H1 (cell line): Measurements from ENCODE around the gene E2F1. TPM values are rescaled to one million over a fixed set of nuclear protein-coding genes. Genes with fewer than 3 reads are reported as not detected.

Source experiments
- CTCF ChIA-PET: fragments of 300-600 bp; sonication (Branson Sonifier 250); formaldehyde crosslinking; loops from one replicate; lab custom pipeline; 2021; ENCODE audit not compliant: partially characterized antibody; lab: Charles Lee
- POLR2A ChIA-PET: fragments of 300-600 bp; sonication (Branson Sonifier 250); formaldehyde crosslinking; loops from one replicate; lab custom pipeline; 2021; ENCODE audit warnings: inconsistent platforms; ENCODE audit not compliant: partially characterized antibody; lab: Charles Lee
- DNase-seq, 2 experiments: peaks; one replicate each; pipeline versions ENCODE4 v3.0.0 to v3.0.0-alpha.2; 2010 to 2022; ENCODE audit warnings: low spot score in 2 of 2, low read depth in 1 of 2, mixed read lengths in 1 of 2
- FAIRE-seq: peaks from 2 replicates; lab custom pipeline; 2011; peaks lifted over from hg19 to GRCh38; lab: Jason Lieb, UNC
- H2AFZ ChIP-seq: 2 replicates; pipeline ENCODE4 v1.8.1; 2012; ENCODE audit warnings: low read length, inconsistent platforms
- H2AK5ac ChIP-seq: 2 replicates; pipeline ENCODE4 v1.6.1; 2013; ENCODE audit warnings: low read depth, low read length
- H2BK120ac ChIP-seq: replicated peaks from 2 replicates; pipeline ENCODE3; 2013; ENCODE audit warnings: low read depth, low read length, inconsistent platforms
- H2BK12ac ChIP-seq: 2 replicates; pipeline ENCODE4 v1.6.1; 2013; ENCODE audit warnings: low read depth, low read length
- H2BK15ac ChIP-seq: 2 replicates; pipeline ENCODE4 v1.6.1; 2013; ENCODE audit warnings: low read length
- H2BK20ac ChIP-seq: 2 replicates; pipeline ENCODE4 v1.6.1; 2013; ENCODE audit warnings: low read length
- H2BK5ac ChIP-seq: 2 replicates; pipeline ENCODE4 v1.6.1; 2013; ENCODE audit warnings: low read depth, low read length
- H3K14ac ChIP-seq: 2 replicates; pipeline ENCODE4 v1.6.1; 2013; ENCODE audit warnings: inconsistent platforms; ENCODE audit not compliant: insufficient read length
- H3K18ac ChIP-seq: 2 replicates; pipeline ENCODE4 v1.6.1; 2013; ENCODE audit warnings: low read length; ENCODE audit errors: extremely low read depth
- H3K23ac ChIP-seq: 2 replicates; pipeline ENCODE4 v1.6.1; 2013; ENCODE audit warnings: inconsistent platforms; ENCODE audit not compliant: insufficient read length
- H3K23me2 ChIP-seq: 2 replicates; pipeline ENCODE4 v1.6.1; 2013; ENCODE audit warnings: low read depth, low read length
- H3K27ac ChIP-seq: 2 replicates; pipeline ENCODE4 v1.6.1; 2011; ENCODE audit warnings: low read depth, low read length, inconsistent platforms
- H3K27me3 ChIP-seq, 4 experiments: replicated peaks in 1 of 4; 1 replicate in 1 of 4; 2 replicates in 3 of 4; pipeline versions ENCODE4 v1.6.1 to v1.8.1; 2011 to 2013; ENCODE audit warnings: low read length in 3 of 4, mild to moderate bottlenecking in 3 of 4, inconsistent platforms in 2 of 4, mixed read lengths in 2 of 4, moderate library complexity in 1 of 4; ENCODE audit not compliant: control insufficient read depth in 3 of 4, insufficient read depth in 3 of 4; ENCODE audit errors: extremely low read depth in 1 of 4
- H3K36me3 ChIP-seq, 4 experiments: 2 replicates each; pipeline versions ENCODE4 v1.6.1 to v1.8.1; 2011 to 2013; ENCODE audit warnings: mild to moderate bottlenecking in 4 of 4, low read length in 3 of 4, moderate library complexity in 2 of 4, control low read depth in 1 of 4, inconsistent platforms in 1 of 4; ENCODE audit not compliant: insufficient read depth in 4 of 4, control insufficient read depth in 2 of 4
- H3K4ac ChIP-seq: replicated peaks from 2 replicates; pipeline ENCODE3; 2013; ENCODE audit warnings: low read length, low read depth, mixed read lengths, inconsistent platforms; ENCODE audit not compliant: insufficient read length
- H3K4me1 ChIP-seq, 4 experiments: replicated peaks in 1 of 4; 1 replicate in 1 of 4; 2 replicates in 3 of 4; pipeline versions ENCODE4 v1.6.1 to v1.8.1; 2011 to 2013; ENCODE audit warnings: low read length in 3 of 4, inconsistent platforms in 2 of 4, mixed read lengths in 1 of 4; ENCODE audit not compliant: insufficient read depth in 4 of 4, control insufficient read depth in 3 of 4
- H3K4me2 ChIP-seq, 2 experiments: 2 replicates each; pipeline versions ENCODE4 v1.6.1 to v1.8.1; 2011 to 2013; ENCODE audit warnings: low read depth in 2 of 2, low read length in 2 of 2, control low read depth in 1 of 2, inconsistent platforms in 1 of 2, mild to moderate bottlenecking in 1 of 2; ENCODE audit not compliant: insufficient read depth in 1 of 2
- H3K4me3 ChIP-seq, 4 experiments: fragments of 200-600, 300-600 bp in 1 of 4; sonication (generic), shearing (Covaris generic), sonication (Bioruptor Twin) in 1 of 4; 2 replicates each; pipeline versions ENCODE4 v1.5.1 to v1.8.1; 2011 to 2016; ENCODE audit warnings: low read length in 4 of 4, low read depth in 3 of 4, control low read depth in 2 of 4, inconsistent platforms in 2 of 4, mild to moderate bottlenecking in 2 of 4, mixed read lengths in 1 of 4, moderate library complexity in 1 of 4; ENCODE audit not compliant: insufficient read depth in 2 of 4; ENCODE audit errors: extremely low read depth in 1 of 4
- H3K56ac ChIP-seq: replicated peaks from 2 replicates; pipeline ENCODE3; 2013; ENCODE audit warnings: low read depth, mild to moderate bottlenecking, mixed read lengths, low read length, inconsistent platforms; ENCODE audit not compliant: insufficient read length
- H3K79me1 ChIP-seq: 2 replicates; pipeline ENCODE4 v1.6.1; 2013; ENCODE audit warnings: low read depth, low read length, control low read depth
- H3K79me2 ChIP-seq, 2 experiments: 2 replicates each; pipeline versions ENCODE4 v1.6.1 to v1.8.1; 2012 to 2013; ENCODE audit warnings: low read length in 2 of 2, mild to moderate bottlenecking in 2 of 2, inconsistent platforms in 1 of 2; ENCODE audit not compliant: insufficient read depth in 2 of 2, control insufficient read depth in 1 of 2
- H3K9ac ChIP-seq, 4 experiments: replicated peaks in 1 of 4; 1 replicate in 1 of 4; 2 replicates in 3 of 4; pipeline versions ENCODE4 v1.6.1 to v1.8.1; 2011 to 2013; ENCODE audit warnings: low read depth in 3 of 4, low read length in 3 of 4, control low read depth in 2 of 4, mild to moderate bottlenecking in 2 of 4, moderate library complexity in 2 of 4, inconsistent platforms in 1 of 4; ENCODE audit errors: extremely low read depth in 1 of 4
- H3K9me3 ChIP-seq, 2 experiments: 2 replicates each; pipeline versions ENCODE4 v1.6.1 to v1.8.1; 2012 to 2013; ENCODE audit warnings: mild to moderate bottlenecking in 2 of 2, moderate library complexity in 2 of 2, control low read depth in 1 of 2, inconsistent platforms in 1 of 2, low read depth in 1 of 2, low read length in 1 of 2, mixed read lengths in 1 of 2; ENCODE audit not compliant: insufficient read depth in 2 of 2
- H4K20me1 ChIP-seq, 2 experiments: replicated peaks in 1 of 2; 2 replicates each; pipeline versions ENCODE3 to v1.8.1; 2011 to 2013; ENCODE audit warnings: inconsistent platforms in 2 of 2, low read length in 2 of 2, mild to moderate bottlenecking in 1 of 2; ENCODE audit not compliant: insufficient read depth in 2 of 2, control insufficient read depth in 1 of 2
- H4K5ac ChIP-seq: 2 replicates; pipeline ENCODE4 v1.6.1; 2013; ENCODE audit warnings: low read length, low read depth, mixed read lengths, inconsistent platforms; ENCODE audit not compliant: insufficient read length
- H4K8ac ChIP-seq: 2 replicates; pipeline ENCODE4 v1.8.0; 2013; ENCODE audit warnings: mild to moderate bottlenecking, moderate library complexity, low read length, inconsistent platforms; ENCODE audit not compliant: insufficient read depth; ENCODE audit errors: extremely low read depth
- H4K91ac ChIP-seq: replicated peaks from 2 replicates; pipeline ENCODE3; 2013; ENCODE audit warnings: low read length, mixed read lengths, inconsistent platforms; ENCODE audit not compliant: insufficient read length
- CEBPB ChIP-seq: IDR thresholded peaks from 2 replicates; pipeline ENCODE4 v1.6.1; 2012; ENCODE audit warnings: low read depth, low read length
- CHD1 ChIP-seq: IDR thresholded peaks from 2 replicates; pipeline ENCODE4 v1.6.1; 2012; ENCODE audit warnings: low read depth, low read length, improper control_type of control experiment
- CREB1 ChIP-seq: IDR thresholded peaks from 2 replicates; pipeline ENCODE4 v1.6.1; 2012; ENCODE audit warnings: inconsistent platforms
- E2F6 ChIP-seq: IDR thresholded peaks from 2 replicates; pipeline ENCODE4 v1.6.1; 2012; ENCODE audit warnings: inconsistent platforms
- FOSL1 ChIP-seq: IDR thresholded peaks from 2 replicates; pipeline ENCODE4 v1.6.1; 2011; ENCODE audit warnings: mild to moderate bottlenecking, low read depth, low read length, moderate library complexity; ENCODE audit not compliant: insufficient read depth
- JUND ChIP-seq: IDR thresholded peaks from 2 replicates; pipeline ENCODE4 v1.6.1; 2011; ENCODE audit warnings: mild to moderate bottlenecking, improper control_type of control experiment, low read length
- RXRA ChIP-seq: IDR thresholded peaks from 2 replicates; pipeline ENCODE4 v1.6.1; 2011; ENCODE audit warnings: low read depth, mild to moderate bottlenecking, low read length, moderate library complexity; ENCODE audit not compliant: insufficient read depth
- TCF12 ChIP-seq: IDR thresholded peaks from 2 replicates; pipeline ENCODE4 v1.6.1; 2011; ENCODE audit warnings: low read depth, mild to moderate bottlenecking, low read length
- WGBS, 2 experiments: shearing (Covaris generic) in 1 of 2; methylation state at CpG; one replicate each; pipeline versions ENCODE4 v1.1.6 to v1.1.7; 2013 to 2015; ENCODE audit warnings: low lambda C conversion rate in 2 of 2, mixed read lengths in 2 of 2, inconsistent platforms in 1 of 2, low coverage in 1 of 2, missing lambda C conversion rate in 1 of 2; ENCODE audit not compliant: insufficient replicate concordance in 2 of 2, insufficient coverage in 1 of 2, insufficient read length in 1 of 2; ENCODE audit errors: extremely low coverage in 1 of 2, missing lambda C conversion rate in 1 of 2; 5-methylcytosine and 5-hydroxymethylcytosine counted together
- polyA plus RNA-seq, 7 experiments: library from polyadenylated mRNA; depleted of rRNA in 3 of 7; stranded (reverse) in 5 of 7; unstranded in 2 of 7; fragments of >200 nt in 5 of 7; fragments of 200-250 nt in 2 of 7; gene quantifications; 1 replicate in 5 of 7; 2 replicates in 1 of 7; 4 replicates in 1 of 7; pipeline versions ENCODE4 v1.2.1 to v1.2.3, GENCODE V29; 2011 to 2013; ENCODE audit warnings: missing spikeins in 2 of 7, mixed read lengths in 2 of 7
- total RNA-seq: library from RNA; stranded (reverse); fragmentation: NEBNext Ultra II Directional; extraction: Animal tissue kit (Norgen Biotek cat#: 25700); gene quantifications from 2 replicates; pipeline ENCODE4 v1.2.1, GENCODE V29; 2021

E2F1 gene
- total and polyA plus RNA-seq, 2 of the 8 experiments (the other 6 are each of a cell fraction or from before 2014, with no cell fraction given): 33.4 to 35.8 TPM

- DNase-seq (no peak), FAIRE-seq (no peak)
- no peak overlapping the region for H3K56ac ChIP-seq
- no peak overlapping the region for H2BK120ac ChIP-seq
- H3K9me3 ChIP-seq: no peaks in the 10 kb centered on the region
- no peak overlapping the region for H3K4me3 ChIP-seq
- no peaks in the 10 kb centered on the region for H3K4me1 ChIP-seq
- no peak overlapping the region for H2BK12ac ChIP-seq
- ChIA-PET POLR2A (interaction anchor here (0.5 to 0.6 kb wide), 2 partner anchors 86 to 143 kb away, joined by 3 read pairs; no protein-coding TSS in a partner anchor), CTCF (no interaction called here)
- H3K4me2 ChIP-seq: no peak overlapping the region
- no peaks in the 10 kb centered on the region for H3K79me1 ChIP-seq
- no peak overlapping the region for H3K4ac ChIP-seq
- no peak overlapping the region for H3K27ac ChIP-seq
- H4K91ac ChIP-seq: no peak overlapping the region
- WGBS, 2 experiments: 94% methylated on average over 3 of the region's 3 CpGs; no CpG with 5 or more reads in 1 of the 2 experiments
- H3K9ac ChIP-seq: no peak overlapping the region
- no peaks in the 10 kb centered on the region for H4K20me1 ChIP-seq
- H3K23me2 ChIP-seq: no peaks in the 10 kb centered on the region
- H3K14ac ChIP-seq: no peak overlapping the region
- H3K79me2 ChIP-seq: no peaks in the 10 kb centered on the region
- no peak overlapping the region for H2BK20ac ChIP-seq
- H3K18ac ChIP-seq: no peak overlapping the region
- H2AK5ac ChIP-seq: no peak overlapping the region
- no peak overlapping the region for H4K5ac ChIP-seq
- H2AFZ ChIP-seq: no peak overlapping the region
- no peak overlapping the region for H4K8ac ChIP-seq
- H3K27me3 ChIP-seq: no peaks in the 10 kb centered on the region
- H3K36me3 ChIP-seq: peaks cover under 1 to 23% (median 5%) of the 10 kb centered on the region in 4 experiments; a peak in 5 of 8 replicates
- TF ChIP-seq JUND (no peak), CREB1 (no peak), E2F6 (no peak), CHD1 (no peak), TCF12 (no peak), CEBPB (no peak), RXRA (no peak), FOSL1 (no peak)
- no peak overlapping the region for H2BK15ac ChIP-seq
- H3K23ac ChIP-seq: no peak overlapping the region
- H2BK5ac ChIP-seq: no peak overlapping the region
Measured at GRCh38 chr20:33635341-33635740, 50.8 kb downstream of the E2F1 start.
